SK-N-SH treated with all-trans-retinoic acid at 6 μM for 48 hours (cell line): ENCODE data around the gene GALNT6.

Experiments
- ATAC-seq: fragments of 200-7000 bp; cut with Tn5 transposase; 3 replicates; pipeline ENCODE4 v1.9.1; 2020; ENCODE audit warnings: mild to moderate bottlenecking, moderate library complexity
- ARNTL ChIP-seq: fragments of 450-650 bp; formaldehyde crosslinking; IDR thresholded peaks from 2 replicates; pipeline ENCODE4 v1.5.0; 2020; ENCODE audit warnings: low read depth, mild to moderate bottlenecking, moderate library complexity, borderline replicate concordance
- BACH2 ChIP-seq: fragments of 250-450 bp; sonication (Bioruptor Pico); IDR thresholded peaks from 2 replicates; pipeline ENCODE4 v1.9.0; 2021; ENCODE audit warnings: mild to moderate bottlenecking, borderline replicate concordance
- CSDC2 ChIP-seq: fragments of 250-450 bp; sonication (Bioruptor Pico); IDR thresholded peaks from 2 replicates; pipeline ENCODE4 v1.5.0; 2020; ENCODE audit warnings: mild to moderate bottlenecking, moderate library complexity
- ESRRG ChIP-seq: fragments of 250-450 bp; sonication (Bioruptor Pico); IDR thresholded peaks from 2 replicates; pipeline ENCODE4 v1.6.1; 2021; ENCODE audit warnings: mild to moderate bottlenecking
- GLIS3 ChIP-seq: fragments of 250-450 bp; sonication (Bioruptor Pico); IDR thresholded peaks from 2 replicates; pipeline ENCODE4 v1.5.0; 2020; ENCODE audit warnings: mild to moderate bottlenecking, moderate library complexity
- ISL1 ChIP-seq: fragments of 250-450 bp; sonication (Bioruptor Pico); IDR thresholded peaks from 2 replicates; pipeline ENCODE4 v2.1.2; 2022; ENCODE audit warnings: mild to moderate bottlenecking, moderate library complexity
- OSR1 ChIP-seq: fragments of 250-450 bp; sonication (Bioruptor Pico); IDR thresholded peaks from 2 replicates; pipeline ENCODE4 v1.8.0; 2022; ENCODE audit warnings: moderate library complexity, mild to moderate bottlenecking, inconsistent platforms
- PPARA ChIP-seq: fragments of 250-450 bp; sonication (Bioruptor Pico); IDR thresholded peaks from 2 replicates; pipeline ENCODE4 v1.5.0; 2020; ENCODE audit warnings: mild to moderate bottlenecking, borderline replicate concordance
- RARB ChIP-seq: fragments of 250-450 bp; sonication (Bioruptor Pico); IDR thresholded peaks from 2 replicates; pipeline ENCODE4 v1.8.0; 2021; ENCODE audit warnings: mild to moderate bottlenecking, moderate library complexity
- SNAI2 ChIP-seq: fragments of 250-450 bp; sonication (Bioruptor Pico); IDR thresholded peaks from 2 replicates; pipeline ENCODE4 v1.5.0; 2020; ENCODE audit warnings: mild to moderate bottlenecking, moderate library complexity
- TCF4 ChIP-seq: fragments of 250-450 bp; sonication (Bioruptor Pico); IDR thresholded peaks from 2 replicates; pipeline ENCODE4 v1.8.0; 2021; ENCODE audit warnings: mild to moderate bottlenecking, moderate library complexity, borderline replicate concordance
- ZC3H10 ChIP-seq: fragments of 250-450 bp; sonication (Bioruptor Pico); IDR thresholded peaks from 2 replicates; pipeline ENCODE4 v1.5.1; 2021; ENCODE audit warnings: mild to moderate bottlenecking, moderate library complexity
- ZFP3 ChIP-seq: fragments of 250-450 bp; sonication (Bioruptor Pico); IDR thresholded peaks from 2 replicates; pipeline ENCODE4 v1.5.0; 2020; ENCODE audit warnings: mild to moderate bottlenecking, moderate library complexity
- ZFP30 ChIP-seq: fragments of 450-650 bp; formaldehyde crosslinking; IDR thresholded peaks from 2 replicates; pipeline ENCODE4 v1.5.0; 2022; ENCODE audit warnings: mild to moderate bottlenecking, moderate library complexity
- ZNF565 ChIP-seq: fragments of 450-650 bp; formaldehyde crosslinking; conservative IDR thresholded peaks from 2 replicates; pipeline ENCODE4 v1.5.0; 2020; ENCODE audit warnings: low read depth, mild to moderate bottlenecking, moderate library complexity
- ZNF70 ChIP-seq: fragments of 450-650 bp; formaldehyde crosslinking; IDR thresholded peaks from 2 replicates; pipeline ENCODE4 v1.5.0; 2020; ENCODE audit warnings: mild to moderate bottlenecking, moderate library complexity
- ZNF8 ChIP-seq: fragments of 450-650 bp; formaldehyde crosslinking; IDR thresholded peaks from 2 replicates; pipeline ENCODE4 v1.5.0; 2020; ENCODE audit warnings: mild to moderate bottlenecking, moderate library complexity
- TF ChIP-seq, protein P1 (sequence below): fragments of 250-450 bp; sonication (Bioruptor Pico); IDR thresholded peaks from 2 replicates; pipeline ENCODE4 v1.8.0; 2021; ENCODE audit warnings: low read depth, mild to moderate bottlenecking, moderate library complexity, borderline replicate concordance
- TF ChIP-seq, protein P2 (sequence below): fragments of 250-450 bp; sonication (Bioruptor Pico); IDR thresholded peaks from 2 replicates; pipeline ENCODE4 v1.5.1; 2021; ENCODE audit warnings: mild to moderate bottlenecking, moderate library complexity
- TF ChIP-seq, protein P3 (sequence below): fragments of 250-450 bp; sonication (Bioruptor Pico); IDR thresholded peaks from 2 replicates; pipeline ENCODE4 v1.5.1; 2020; ENCODE audit warnings: low read depth, mild to moderate bottlenecking, moderate library complexity

The GALNT6 gene

DNA sequence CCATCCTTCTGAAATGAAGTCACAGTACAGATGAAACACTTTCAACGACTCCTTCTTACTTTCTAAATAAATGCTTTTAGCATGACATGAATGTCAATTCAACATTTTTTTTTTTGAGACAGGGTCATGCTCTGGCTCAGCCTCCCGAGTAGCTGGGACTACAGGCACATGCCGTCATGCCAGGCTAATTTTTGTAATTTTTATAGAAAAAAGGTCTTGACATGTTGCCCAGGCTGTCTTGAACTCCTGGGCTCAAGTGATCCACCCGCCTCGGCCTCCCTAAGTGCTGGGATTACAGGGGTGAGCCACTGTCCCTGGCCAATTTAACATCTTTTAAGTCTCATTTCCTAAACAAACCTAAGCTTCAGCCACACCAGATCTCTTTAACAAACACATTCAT, 16.4 kb downstream of the GALNT6 start:
- TF ChIP-seq, protein P1, sequence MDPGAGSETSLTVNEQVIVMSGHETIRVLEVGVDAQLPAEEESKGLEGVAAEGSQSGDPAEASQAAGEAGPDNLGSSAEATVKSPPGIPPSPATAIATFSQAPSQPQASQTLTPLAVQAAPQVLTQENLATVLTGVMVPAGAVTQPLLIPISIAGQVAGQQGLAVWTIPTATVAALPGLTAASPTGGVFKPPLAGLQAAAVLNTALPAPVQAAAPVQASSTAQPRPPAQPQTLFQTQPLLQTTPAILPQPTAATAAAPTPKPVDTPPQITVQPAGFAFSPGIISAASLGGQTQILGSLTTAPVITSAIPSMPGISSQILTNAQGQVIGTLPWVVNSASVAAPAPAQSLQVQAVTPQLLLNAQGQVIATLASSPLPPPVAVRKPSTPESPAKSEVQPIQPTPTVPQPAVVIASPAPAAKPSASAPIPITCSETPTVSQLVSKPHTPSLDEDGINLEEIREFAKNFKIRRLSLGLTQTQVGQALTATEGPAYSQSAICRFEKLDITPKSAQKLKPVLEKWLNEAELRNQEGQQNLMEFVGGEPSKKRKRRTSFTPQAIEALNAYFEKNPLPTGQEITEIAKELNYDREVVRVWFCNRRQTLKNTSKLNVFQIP (CRISPR knock-in tag): no peak
- no peak for ATAC-seq

DNA sequence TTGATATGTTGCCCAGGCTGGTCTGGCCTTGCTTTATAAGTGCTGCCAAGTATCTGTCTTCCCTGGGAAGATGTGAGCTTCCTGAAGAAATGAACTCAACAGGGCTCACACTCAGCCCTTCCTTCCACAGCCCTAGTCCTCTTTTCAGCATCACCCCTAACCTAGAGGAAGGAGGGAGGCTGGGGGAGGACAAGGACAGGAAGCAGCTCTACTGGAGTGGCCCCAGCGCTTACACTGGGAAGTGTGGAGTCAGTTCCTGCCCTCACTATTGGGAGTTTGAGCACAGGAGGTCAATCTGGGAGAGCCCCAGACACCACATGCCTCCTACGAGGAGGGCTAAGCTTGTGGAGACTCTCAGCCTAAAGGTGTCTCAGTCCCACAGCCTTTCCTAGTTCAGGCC, 16.8 kb downstream of the GALNT6 start:
- ATAC-seq: no peak

DNA sequence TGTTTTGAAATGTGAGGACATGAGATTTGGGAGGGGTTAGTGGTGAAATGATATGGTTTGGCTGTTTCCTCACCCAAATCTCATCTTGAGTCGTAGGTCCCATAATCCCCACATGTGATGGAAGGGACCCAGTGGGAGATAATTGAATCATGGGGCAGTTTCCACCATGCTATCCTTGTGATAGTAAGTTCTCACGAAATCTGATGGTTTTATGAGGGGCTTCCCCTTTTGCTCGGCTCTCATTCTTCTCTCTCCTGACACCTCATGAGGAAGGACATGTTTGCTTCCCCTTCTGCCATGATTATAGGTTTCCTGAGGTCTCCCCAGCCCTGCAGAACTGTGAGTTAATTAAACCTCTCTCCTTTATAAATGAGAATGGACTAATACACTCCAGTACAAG, 18.0 kb downstream of the GALNT6 start:
- TF ChIP-seq ZNF70 (CRISPR knock-in tag) (no peak), TCF4 (CRISPR knock-in tag) (no peak), PPARA (CRISPR knock-in tag) (no peak), GLIS3 (CRISPR knock-in tag) (no peak), ZFP30 (CRISPR knock-in tag) (no peak), BACH2 (no peak), ZC3H10 (CRISPR knock-in tag) (no peak), ZNF565 (no peak), ESRRG (CRISPR knock-in tag) (no peak), SNAI2 (CRISPR knock-in tag) (no peak)
- TF ChIP-seq, protein P1 (CRISPR knock-in tag): no peak
- ATAC-seq: no peak

More for the DNA sequence above, 16.8 kb downstream of the GALNT6 start:
- no peak for TF ChIP-seq ISL1
- TF ChIP-seq, protein P2, sequence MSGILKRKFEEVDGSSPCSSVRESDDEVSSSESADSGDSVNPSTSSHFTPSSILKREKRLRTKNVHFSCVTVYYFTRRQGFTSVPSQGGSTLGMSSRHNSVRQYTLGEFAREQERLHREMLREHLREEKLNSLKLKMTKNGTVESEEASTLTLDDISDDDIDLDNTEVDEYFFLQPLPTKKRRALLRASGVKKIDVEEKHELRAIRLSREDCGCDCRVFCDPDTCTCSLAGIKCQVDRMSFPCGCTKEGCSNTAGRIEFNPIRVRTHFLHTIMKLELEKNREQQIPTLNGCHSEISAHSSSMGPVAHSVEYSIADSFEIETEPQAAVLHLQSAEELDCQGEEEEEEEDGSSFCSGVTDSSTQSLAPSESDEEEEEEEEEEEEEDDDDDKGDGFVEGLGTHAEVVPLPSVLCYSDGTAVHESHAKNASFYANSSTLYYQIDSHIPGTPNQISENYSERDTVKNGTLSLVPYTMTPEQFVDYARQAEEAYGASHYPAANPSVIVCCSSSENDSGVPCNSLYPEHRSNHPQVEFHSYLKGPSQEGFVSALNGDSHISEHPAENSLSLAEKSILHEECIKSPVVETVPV (CRISPR knock-in tag): no peak
- TF ChIP-seq ARNTL (CRISPR knock-in tag): no peak
- TF ChIP-seq BACH2: no peak
- no peak for TF ChIP-seq RARB
- no peak for TF ChIP-seq ZFP30 (CRISPR knock-in tag)
- TF ChIP-seq, protein P3, sequence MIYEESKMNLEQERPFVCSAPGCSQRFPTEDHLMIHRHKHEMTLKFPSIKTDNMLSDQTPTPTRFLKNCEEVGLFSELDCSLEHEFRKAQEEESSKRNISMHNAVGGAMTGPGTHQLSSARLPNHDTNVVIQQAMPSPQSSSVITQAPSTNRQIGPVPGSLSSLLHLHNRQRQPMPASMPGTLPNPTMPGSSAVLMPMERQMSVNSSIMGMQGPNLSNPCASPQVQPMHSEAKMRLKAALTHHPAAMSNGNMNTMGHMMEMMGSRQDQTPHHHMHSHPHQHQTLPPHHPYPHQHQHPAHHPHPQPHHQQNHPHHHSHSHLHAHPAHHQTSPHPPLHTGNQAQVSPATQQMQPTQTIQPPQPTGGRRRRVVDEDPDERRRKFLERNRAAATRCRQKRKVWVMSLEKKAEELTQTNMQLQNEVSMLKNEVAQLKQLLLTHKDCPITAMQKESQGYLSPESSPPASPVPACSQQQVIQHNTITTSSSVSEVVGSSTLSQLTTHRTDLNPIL (CRISPR knock-in tag): no peak
- TF ChIP-seq CSDC2 (CRISPR knock-in tag): no peak
- TF ChIP-seq GLIS3 (CRISPR knock-in tag): no peak
- TF ChIP-seq OSR1 (CRISPR knock-in tag): no peak
- TF ChIP-seq, all 23 proteins: peak for 0

DNA sequence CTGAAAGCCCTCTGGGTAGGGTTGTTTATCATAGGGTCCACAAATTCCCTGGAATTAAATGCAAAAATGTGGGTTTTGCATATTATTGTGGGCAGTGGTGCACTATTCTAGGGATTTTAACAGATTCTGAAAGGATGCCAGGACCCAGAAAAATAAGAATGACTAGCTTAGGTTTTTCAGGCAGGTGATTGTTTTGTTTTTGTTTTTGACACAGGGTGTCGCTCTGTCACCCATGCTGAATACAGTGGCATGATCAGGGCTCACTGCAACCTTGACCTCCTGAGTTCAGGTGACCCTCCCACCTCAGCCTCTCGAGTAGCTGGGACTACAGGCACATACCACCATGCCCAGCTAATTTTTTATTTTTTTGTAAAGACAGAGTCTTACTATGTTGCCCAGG, 19.2 kb downstream of the GALNT6 start:
- TF ChIP-seq ARNTL (CRISPR knock-in tag) (no peak), TCF4 (CRISPR knock-in tag) (no peak), ZNF8 (CRISPR knock-in tag) (no peak), CSDC2 (CRISPR knock-in tag) (no peak), ISL1 (no peak), ZNF70 (CRISPR knock-in tag) (no peak), ZFP3 (CRISPR knock-in tag) (no peak), ZNF565 (no peak)
- TF ChIP-seq, protein P2 (CRISPR knock-in tag): no peak
- no peak; the same call in 1 of the 3 replicates for ATAC-seq
